Glomerular visceral epithelial cell (primary cell): ENCODE results near the gene ZNF771.
"Not testable (repeated sequence)": the region's sequence is repeated elsewhere in the genome, so short reads cannot be mapped to it uniquely, and the experiment has no call there.

Experiments used
- DNase-seq: peaks from one replicate; pipeline ENCODE4 v3.0.0-alpha.2; 2016; ENCODE audit errors: extremely low spot score

Gene ZNF771

GRCh38 chr16:30375864-30376263 lies 31.5 kb upstream of the ZNF771 start:
- DNase-seq = no peak

- DNase-seq = no peak
Observed at GRCh38 chr16:30376461-30376902, 30.9 kb upstream of the ZNF771 start.

GRCh38 chr16:30377050-30377811 lies 30.2 kb upstream of the ZNF771 start:
- no peak for DNase-seq

- peak; percentile 87 for DNase-seq
Observed at GRCh38 chr16:30377812-30378235, 29.6 kb upstream of the ZNF771 start.

DNA sequence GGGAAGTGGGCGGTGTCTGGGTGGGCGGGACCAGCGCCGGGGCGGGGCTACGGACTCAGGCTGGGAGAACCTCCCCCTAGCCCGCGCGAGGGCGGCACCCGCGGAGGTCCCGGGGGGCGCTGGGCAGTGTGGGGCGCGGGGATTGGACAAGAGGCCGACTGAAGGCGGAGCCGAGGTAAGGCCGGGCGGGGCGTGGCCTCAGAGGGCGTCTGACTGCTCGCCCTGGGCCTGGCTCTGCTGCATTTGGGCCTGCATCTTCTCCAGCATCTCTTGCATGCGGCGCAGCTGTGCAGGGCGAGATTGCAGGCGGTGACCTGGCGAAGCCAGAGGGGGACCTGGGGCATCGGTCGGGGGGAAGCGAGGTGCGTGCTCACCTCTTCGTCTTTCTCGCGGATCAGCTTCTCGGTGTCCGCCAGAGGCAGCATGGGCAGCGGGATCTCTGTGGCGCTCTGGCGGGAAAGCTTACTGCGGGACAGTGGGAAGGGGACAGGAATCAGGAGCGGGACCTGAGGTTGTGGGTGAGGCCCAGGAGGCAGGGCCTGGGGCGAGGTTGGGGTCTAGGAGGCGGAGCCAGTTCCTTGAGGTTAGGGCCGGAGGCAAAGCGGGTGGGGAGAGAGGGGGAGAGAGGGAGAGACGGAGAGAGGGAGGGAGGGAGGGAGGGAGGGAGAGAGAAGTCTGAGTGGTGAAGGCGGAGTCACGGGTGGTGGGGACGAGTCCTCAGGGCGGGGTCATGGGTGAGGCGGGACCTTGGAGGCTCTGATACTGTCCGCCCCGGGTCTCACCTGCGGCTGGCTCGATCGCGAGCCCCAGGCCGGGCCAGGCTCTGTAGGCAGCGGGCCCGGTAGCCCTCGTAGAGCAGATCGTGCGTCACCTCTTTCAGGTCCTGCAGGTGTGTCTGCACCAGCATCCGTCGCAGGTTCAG lies 28.9 kb upstream of the ZNF771 start:
- peak; percentile 97 for DNase-seq

GRCh38 chr16:30379158-30379783 lies 28.1 kb upstream of the ZNF771 start:
- no peak for DNase-seq

- no peak for DNase-seq
Observed at GRCh38 chr16:30380072-30380802, 27.2 kb upstream of the ZNF771 start.

DNA sequence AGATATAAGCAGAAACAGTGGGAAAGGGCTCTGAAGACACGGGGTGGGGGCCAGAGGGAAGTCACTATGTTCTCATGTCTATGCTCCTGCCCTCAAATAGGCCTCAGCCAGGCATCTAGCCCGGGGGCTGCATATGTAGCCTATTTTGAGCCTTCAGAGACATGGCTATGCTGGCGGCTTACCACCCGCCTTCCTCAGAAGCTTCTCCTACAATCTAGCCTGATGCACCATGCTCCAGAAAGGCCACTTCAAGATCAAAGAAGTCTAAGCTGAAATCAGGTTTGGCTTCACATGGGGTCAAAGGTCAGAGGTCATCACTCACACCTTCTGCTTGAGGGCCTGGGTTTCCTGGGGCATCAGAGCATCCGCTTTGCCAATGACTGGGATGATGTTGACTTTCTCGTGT lies 26.6 kb upstream of the ZNF771 start:
- no peak for DNase-seq

DNA sequence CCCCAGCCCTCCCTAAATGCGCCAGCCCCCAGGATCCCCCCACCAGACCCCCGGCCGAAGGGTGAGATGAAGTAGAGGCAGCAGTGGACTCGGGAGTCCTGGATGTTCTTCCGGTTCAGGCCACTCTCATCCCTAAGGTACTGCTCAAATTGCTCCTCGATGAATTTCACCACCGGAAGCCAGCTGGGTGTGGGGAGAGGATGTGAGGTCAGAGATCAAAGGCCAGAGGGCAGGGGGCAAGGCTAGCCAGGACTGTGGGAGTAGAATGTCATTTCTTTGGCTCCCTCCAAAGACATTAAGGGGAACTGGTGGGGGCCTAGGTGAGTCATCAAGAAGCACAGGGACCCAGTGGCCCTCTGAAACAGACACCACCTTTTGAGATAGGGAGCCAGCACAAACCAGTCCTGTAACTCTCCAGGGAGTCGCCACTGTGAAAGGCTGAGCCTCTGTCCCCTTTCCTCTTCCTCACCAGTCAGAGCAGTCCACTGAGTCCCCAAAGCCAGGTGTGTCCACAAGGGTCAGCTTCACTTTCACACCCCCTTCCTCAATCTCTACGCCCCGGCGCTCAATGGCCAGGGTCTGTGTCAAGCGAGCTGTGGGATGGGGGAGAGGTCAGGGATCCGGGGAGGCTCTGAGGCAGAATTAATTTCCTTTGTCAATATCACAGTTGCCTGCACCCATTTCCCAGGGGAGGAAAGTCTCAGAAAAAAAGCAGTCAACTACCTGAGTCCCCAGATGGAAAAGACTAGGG lies 25.9 kb upstream of the ZNF771 start:
- no peak for DNase-seq

DNA sequence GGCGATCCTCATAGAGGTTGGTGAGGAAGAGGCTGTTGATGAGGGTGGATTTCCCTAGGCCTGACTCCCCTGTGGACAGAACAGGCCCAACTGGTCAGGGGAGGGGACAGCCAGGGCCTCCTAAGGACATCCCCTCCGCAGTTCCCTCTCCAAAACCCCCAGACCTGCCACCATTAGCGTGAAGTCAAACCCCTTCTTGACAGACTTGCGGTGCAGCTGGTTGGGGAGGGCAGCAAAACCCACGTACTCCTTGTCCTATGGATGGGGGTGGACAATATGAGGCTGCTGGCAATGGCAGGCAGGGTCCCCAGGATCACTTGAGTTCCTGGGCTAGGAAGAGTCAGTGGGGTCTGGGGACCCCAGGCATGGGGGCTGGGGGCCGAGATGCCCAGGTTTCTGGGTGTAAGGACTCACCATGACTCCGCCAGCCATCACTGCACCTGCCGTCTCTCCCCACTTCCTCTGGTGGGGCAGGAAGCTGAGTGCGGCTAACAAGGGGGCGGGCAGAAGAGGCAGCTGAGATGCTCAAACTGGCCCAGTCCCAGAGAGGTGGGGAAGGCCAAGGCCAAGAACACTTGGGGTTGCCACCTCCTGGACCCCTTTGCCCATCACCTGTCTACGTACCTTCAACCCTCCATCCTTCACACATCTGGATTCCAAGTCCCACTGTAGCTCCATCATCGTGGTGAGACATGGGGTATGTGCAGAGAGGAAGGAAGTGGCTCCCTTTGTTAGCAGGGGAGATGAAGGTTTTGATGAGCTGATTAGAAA lies 25.1 kb upstream of the ZNF771 start, which contains the start of gene SEPTIN1:
Gene SEPTIN1, minus strand, starts transcription at position 451 of the 771 bp plus-strand sequence. Its CDS starts 19 bp downstream, at position 432.
- DNase-seq = no peak

DNA sequence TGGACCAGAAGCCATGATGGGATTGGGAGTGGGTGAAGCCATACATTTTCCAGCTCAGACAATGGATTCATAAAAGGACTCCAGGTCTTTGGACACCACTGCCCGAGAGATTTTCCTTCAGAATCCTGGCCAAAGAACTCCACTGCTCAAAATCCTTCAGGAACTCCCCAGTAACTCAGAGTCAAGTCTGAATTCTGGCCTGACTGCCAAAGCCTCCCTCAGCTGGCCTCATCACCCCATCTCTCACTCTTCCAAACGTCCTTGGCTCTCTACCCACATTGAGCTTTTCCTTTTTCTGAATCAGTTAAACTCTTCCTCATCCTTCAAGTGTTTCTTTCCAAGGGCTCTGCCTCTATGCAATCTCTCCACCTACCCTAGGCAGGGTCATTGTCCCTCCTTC lies 23.9 kb upstream of the ZNF771 start:
- no peak for DNase-seq

DNA sequence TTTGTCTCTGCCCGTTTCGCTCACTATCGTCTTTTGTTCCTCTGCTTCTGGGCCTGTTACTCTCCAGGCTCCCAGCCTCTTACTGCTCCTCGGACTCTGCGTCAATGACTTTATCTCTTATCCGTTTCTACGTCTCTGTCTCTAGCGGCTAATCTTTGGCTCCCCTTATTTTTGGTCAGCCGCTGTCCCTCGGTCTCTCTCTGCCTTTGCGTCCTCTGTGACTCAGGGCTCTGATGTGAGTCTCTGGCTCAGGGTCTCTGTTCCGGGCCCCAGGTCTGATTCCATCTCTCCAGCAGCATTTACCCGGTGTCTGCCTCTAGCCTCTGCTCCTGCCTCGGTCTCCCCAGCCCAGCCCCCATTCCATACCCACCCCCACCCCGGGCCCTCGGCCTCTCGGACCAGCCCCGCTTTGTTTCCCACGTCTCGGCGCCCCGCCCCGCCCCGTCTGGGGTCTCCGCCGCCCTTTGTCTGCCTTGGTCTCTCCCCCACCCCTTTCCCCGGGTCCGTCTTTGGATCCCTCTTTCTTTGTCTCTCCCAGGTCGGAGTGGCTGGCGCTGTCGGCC lies 12.7 kb upstream of the ZNF771 start:
- DNase-seq = peak; percentile 15

- peak; percentile 90 for DNase-seq
Observed at GRCh38 chr16:30395155-30395991, 12.0 kb upstream of the ZNF771 start, which contains the start of gene ZNF48. Gene ZNF48 (plus strand): TSS chr16:30395420. CDS start chr16:30395795, 375 bp downstream.

GRCh38 chr16:30395992-30396585 lies 11.3 kb upstream of the ZNF771 start:
- no peak for DNase-seq

- not testable (repeated sequence) for DNase-seq
Observed at GRCh38 chr16:30396627-30397026, 10.8 kb upstream of the ZNF771 start.

DNA sequence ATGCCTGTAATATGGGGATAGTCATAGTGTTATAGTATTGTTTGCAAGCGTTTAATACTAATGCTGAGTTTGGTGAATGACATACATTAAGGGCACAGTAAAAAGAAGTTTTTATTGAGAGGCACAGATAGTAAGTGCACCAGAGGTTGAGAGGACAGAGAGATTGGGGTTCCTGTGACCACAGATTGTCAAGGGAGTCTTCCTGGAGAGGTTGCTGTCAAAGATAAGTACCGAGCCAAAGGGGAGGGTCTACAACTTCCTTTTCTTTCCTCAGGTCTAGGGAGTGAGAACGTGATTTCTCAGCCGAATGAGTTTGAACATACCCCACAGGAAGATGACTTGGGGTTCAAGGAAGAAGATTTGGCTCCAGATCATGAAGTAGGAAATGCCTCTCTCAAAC lies 10.3 kb upstream of the ZNF771 start:
- DNase-seq = no peak

GRCh38 chr16:30397776-30398660 lies 9.4 kb upstream of the ZNF771 start:
- no peak for DNase-seq
